Small intestine (tissue), 7 donors: Measurements from ENCODE around the gene KIRREL3. TPM values are rescaled to one million over a fixed set of nuclear protein-coding genes. Genes with fewer than 3 reads are reported as not detected.

Source experiments
- DNase-seq, 2 donors: peaks; one replicate each; pipeline versions ENCODE4 v3.0.0 to v3.0.0-alpha.2; 2013
- FAIRE-seq: peaks from 2 replicates; lab custom pipeline; 2012; peaks lifted over from hg19 to GRCh38; lab: Jason Lieb, UNC
- H3K27ac ChIP-seq, 3 donors: one replicate each; pipeline ENCODE4 v1.5.1; 2013; ENCODE audit warnings: low read length in 2 of 3, mild to moderate bottlenecking in 2 of 3, control low read depth in 1 of 3, inconsistent platforms in 1 of 3, low read depth in 1 of 3, moderate library complexity in 1 of 3
- H3K27me3 ChIP-seq, 3 donors: one replicate each; pipeline ENCODE4 v1.6.1; 2013; ENCODE audit warnings: low read length in 3 of 3, inconsistent platforms in 1 of 3; ENCODE audit not compliant: control insufficient read depth in 3 of 3, insufficient read depth in 3 of 3
- H3K36me3 ChIP-seq, 3 donors: one replicate each; pipeline ENCODE4 v1.6.1; 2013; ENCODE audit warnings: low read length in 3 of 3, inconsistent platforms in 1 of 3, low read depth in 1 of 3, mild to moderate bottlenecking in 1 of 3, moderate library complexity in 1 of 3; ENCODE audit not compliant: control insufficient read depth in 3 of 3, insufficient read depth in 2 of 3
- H3K4me1 ChIP-seq, 3 donors: one replicate each; pipeline ENCODE4 v1.6.1; 2013; ENCODE audit warnings: low read length in 2 of 3, inconsistent platforms in 1 of 3, low read depth in 1 of 3, mild to moderate bottlenecking in 1 of 3, moderate library complexity in 1 of 3; ENCODE audit not compliant: control insufficient read depth in 3 of 3, insufficient read depth in 2 of 3
- H3K4me3 ChIP-seq, 3 donors: one replicate each; pipeline ENCODE4 v1.5.1; 2013; ENCODE audit warnings: low read length in 3 of 3, control low read depth in 1 of 3, inconsistent platforms in 1 of 3, low read depth in 1 of 3, mild to moderate bottlenecking in 1 of 3, moderate library complexity in 1 of 3
- H3K9me3 ChIP-seq, 2 donors: one replicate each; pipeline ENCODE4 v1.6.1; 2013; ENCODE audit warnings: low read depth in 1 of 2, low read length in 1 of 2; ENCODE audit not compliant: control insufficient read depth in 2 of 2, insufficient read depth in 1 of 2
- WGBS, 3 donors: extraction: QIAGEN DNeasy Blood & Tissue Kit; methylation state at CpG; one replicate each; pipeline ENCODE4 v1.1.7; 2013; 5-methylcytosine and 5-hydroxymethylcytosine counted together
- polyA plus RNA-seq, 4 donors: library from polyadenylated mRNA; stranded (reverse) in 3 of 4; unstranded in 1 of 4; fragments of 200-250 nt in 3 of 4; fragments of 120-200 nt in 1 of 4; gene quantifications; one replicate each; pipeline versions ENCODE4 v1.2.1 to v1.2.3, GENCODE V29; 2013
- donor health status: healthy with polysubstance abuse.
- donor health status: control.
- donor health status: control.
- donor health status: Bipolar disorder and iron deficiency.
- donor health status: healthy.

The KIRREL3 gene
- polyA plus RNA-seq, 4 donors: 0.18 to 0.61 TPM; not detected in 2

GRCh38 chr11:126891556-126892217, 108.9 kb downstream of the KIRREL3 start:
- Histone ChIP-seq H3K27me3 (no peaks in the 10 kb centered on the region), H3K36me3 (no peaks in the 10 kb centered on the region), H3K4me3 (no peak overlapping the region), H3K9me3 (no peaks in the 10 kb centered on the region), H3K27ac (no peak overlapping the region), H3K4me1 (no peaks in the 10 kb centered on the region)
- no peak for DNase-seq
- FAIRE-seq: no peak
- WGBS, 3 donors: 53 to 65% (median 59%) methylated on average over 4 of the region's 4 CpGs

DNA sequence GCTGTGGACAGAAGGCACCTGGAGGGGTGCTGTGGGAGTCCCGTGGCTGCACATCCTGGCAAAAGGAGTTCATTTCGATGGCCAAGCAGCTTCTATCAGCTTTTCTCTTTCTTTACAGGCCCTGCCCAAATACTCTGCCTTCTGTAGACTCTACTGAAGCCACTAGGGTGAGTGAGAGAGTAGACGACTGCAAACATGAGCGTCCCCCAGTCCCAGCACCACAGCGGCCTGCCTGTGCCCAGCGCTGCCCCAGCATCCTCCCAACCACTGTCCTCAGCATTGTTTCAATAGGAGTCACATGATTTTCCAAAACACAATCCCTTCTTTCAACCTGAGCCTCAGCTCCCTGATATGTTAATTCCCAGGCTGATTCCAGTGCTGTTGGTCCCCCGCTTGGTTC, 110.0 kb downstream of the KIRREL3 start:
- H3K9me3 ChIP-seq: no peaks in the 10 kb centered on the region
- no peaks in the 10 kb centered on the region for H3K4me1 ChIP-seq
- no peak overlapping the region for H3K27ac ChIP-seq
- no peaks in the 10 kb centered on the region for H3K36me3 ChIP-seq
- H3K4me3 ChIP-seq: no peak overlapping the region
- WGBS, 3 donors: 52 to 68% (median 61%) methylated on average over 7 of the region's 7 CpGs
- no peaks in the 10 kb centered on the region for H3K27me3 ChIP-seq
- no peak for DNase-seq
- FAIRE-seq: no peak

DNA sequence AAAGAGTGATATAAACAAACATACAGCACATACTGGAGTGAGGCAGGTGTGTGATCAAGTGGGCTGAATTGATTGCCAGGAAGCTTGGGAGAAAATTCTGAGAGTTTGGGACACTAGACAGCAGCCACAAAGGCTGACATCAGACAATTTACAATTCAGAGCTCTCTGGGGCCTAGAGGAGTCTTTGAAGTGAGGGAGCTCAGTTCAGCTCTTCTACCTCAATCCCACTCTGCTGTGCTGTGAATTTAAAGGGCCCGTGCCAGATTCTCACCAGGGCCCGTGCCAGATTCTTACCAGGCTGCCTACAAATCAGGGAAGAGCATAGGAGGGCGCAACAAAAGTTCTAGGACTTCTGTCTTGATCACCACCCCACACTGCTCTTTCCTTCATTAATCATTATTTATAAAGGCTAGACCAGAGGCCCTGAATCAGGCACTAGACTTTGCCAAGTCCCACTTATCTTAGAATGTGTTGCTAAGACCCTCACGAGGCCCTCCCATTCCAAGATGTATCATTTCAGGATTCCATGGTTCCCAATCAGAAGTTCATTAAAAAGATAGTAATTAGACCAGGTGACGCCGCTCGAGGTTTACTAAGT, 112.4 kb downstream of the KIRREL3 start:
- no peak overlapping the region for H3K27ac ChIP-seq
- no peaks in the 10 kb centered on the region for H3K9me3 ChIP-seq
- 67 to 76% (median 69%) methylated on average over 7 of the region's 7 CpGs for WGBS, 3 donors
- FAIRE-seq: no peak
- no peak for DNase-seq
- no peaks in the 10 kb centered on the region for H3K27me3 ChIP-seq
- no peaks in the 10 kb centered on the region for H3K36me3 ChIP-seq
- H3K4me1 ChIP-seq: no peaks in the 10 kb centered on the region
- H3K4me3 ChIP-seq: no peak overlapping the region

DNA sequence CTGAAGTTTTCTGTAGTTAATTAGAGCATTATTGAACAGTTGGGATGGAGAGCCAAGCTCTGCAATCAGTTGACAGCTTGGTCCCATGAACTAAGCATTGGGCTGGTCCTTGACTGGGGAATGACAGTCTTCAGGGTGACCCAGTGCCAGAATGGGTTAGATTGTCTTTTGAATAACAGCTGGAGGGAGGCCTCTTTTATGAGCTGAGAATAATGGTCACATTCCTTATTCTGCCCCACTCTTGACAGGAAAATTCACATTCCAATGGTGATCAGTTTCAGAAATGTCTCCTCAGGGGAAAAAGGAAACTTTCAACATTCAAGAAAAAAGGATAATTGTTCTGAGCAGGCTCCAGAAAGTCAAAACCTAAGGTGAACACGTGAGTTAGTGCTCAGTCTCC, 113.9 kb downstream of the KIRREL3 start:
- Histone ChIP-seq H3K4me1 (no peaks in the 10 kb centered on the region), H3K9me3 (no peaks in the 10 kb centered on the region), H3K27ac (no peak overlapping the region), H3K36me3 (no peaks in the 10 kb centered on the region), H3K27me3 (no peaks in the 10 kb centered on the region), H3K4me3 (no peak overlapping the region)
- DNase-seq: no peak
- WGBS, 3 donors: 19 to 50% (median 28%) methylated on average over 1 of the region's 1 CpG
- FAIRE-seq: no peak

DNA sequence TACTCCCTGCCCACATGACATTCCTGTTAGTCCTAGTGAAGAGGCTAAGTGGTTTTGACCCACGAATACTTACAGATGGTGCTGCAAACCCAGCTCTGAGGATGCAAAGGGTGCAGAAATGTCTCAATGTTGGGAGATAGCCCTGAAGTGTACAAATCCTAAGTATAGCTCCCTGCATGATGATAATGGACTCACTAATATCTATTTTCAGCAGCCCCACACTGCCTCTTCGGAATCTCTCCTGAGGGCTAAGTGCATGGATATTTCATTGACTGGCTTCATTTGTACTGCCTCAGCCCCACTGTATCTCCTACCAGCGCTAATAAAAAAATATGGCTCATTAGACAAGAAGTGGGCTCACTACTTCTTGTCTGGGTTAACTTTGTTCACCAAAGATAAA, 114.5 kb downstream of the KIRREL3 start:
- no peak overlapping the region for H3K27ac ChIP-seq
- WGBS, 3 donors: 71 to 85% (median 78%) methylated on average over 3 of the region's 3 CpGs
- no peaks in the 10 kb centered on the region for H3K4me1 ChIP-seq
- DNase-seq (no peak), FAIRE-seq (no peak)
- H3K9me3 ChIP-seq: no peaks in the 10 kb centered on the region
- H3K36me3 ChIP-seq: no peaks in the 10 kb centered on the region
- H3K4me3 ChIP-seq: no peak overlapping the region
- H3K27me3 ChIP-seq: no peaks in the 10 kb centered on the region

DNA sequence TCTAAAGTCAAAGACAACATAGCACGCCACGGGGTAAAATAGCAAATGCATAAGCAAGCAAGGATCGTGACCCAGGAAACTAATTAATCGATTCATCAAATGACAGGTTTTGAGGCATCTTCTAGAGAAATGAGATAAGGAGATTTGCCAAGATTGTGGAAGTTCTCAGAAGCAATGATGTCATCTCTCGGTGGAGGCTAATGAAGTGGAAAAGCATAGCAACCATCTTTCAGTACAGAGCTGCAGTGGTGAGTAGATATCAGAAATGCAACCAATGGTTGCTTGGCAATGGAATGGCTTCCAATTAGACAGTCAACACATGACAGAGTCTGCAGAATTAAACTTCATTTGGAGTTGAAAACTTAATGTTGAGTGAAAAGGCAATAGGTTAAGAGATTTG, 116.0 kb downstream of the KIRREL3 start:
- WGBS, 3 donors: 66 to 70% (median 69%) methylated on average over 5 of the region's 5 CpGs
- Histone ChIP-seq H3K4me1 (no peaks in the 10 kb centered on the region), H3K27ac (no peak overlapping the region), H3K4me3 (no peak overlapping the region), H3K36me3 (no peaks in the 10 kb centered on the region), H3K9me3 (no peaks in the 10 kb centered on the region), H3K27me3 (no peaks in the 10 kb centered on the region)
- no peak for DNase-seq
- no peak for FAIRE-seq

DNA sequence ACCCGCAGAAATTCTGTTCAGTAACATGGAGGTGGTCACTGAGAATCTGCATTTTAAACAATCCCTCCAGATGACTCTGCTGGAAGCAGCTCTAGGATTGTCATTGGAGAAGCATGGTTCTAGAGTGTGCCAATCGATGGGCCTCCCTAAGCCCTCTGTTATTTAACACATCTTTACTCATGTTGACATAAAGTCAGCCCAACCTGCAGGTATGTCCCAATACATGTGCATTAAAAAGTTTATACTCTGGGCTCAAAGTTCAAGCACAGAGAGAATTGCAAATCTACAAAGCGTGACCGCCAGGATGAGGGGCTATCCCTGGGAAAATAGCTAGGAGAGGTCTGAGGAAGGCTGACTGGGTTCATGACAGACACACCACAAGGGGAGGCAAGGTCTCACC, 116.4 kb downstream of the KIRREL3 start:
- Histone ChIP-seq H3K4me1 (no peaks in the 10 kb centered on the region), H3K27me3 (no peaks in the 10 kb centered on the region), H3K36me3 (no peaks in the 10 kb centered on the region), H3K4me3 (no peak overlapping the region), H3K9me3 (no peaks in the 10 kb centered on the region), H3K27ac (no peak overlapping the region)
- peak in 1 of 2 donors; percentile 11 for DNase-seq
- no peak for FAIRE-seq
- 55 to 63% (median 59%) methylated on average over 4 of the region's 4 CpGs for WGBS, 3 donors

GRCh38 chr11:126880872-126881271, 119.7 kb downstream of the KIRREL3 start:
- Histone ChIP-seq H3K27ac (no peak overlapping the region), H3K27me3 (no peaks in the 10 kb centered on the region), H3K4me1 (no peaks in the 10 kb centered on the region), H3K36me3 (no peaks in the 10 kb centered on the region), H3K4me3 (no peak overlapping the region), H3K9me3 (no peaks in the 10 kb centered on the region)
- DNase-seq (no peak), FAIRE-seq (no peak)
- WGBS, 3 donors: 35 to 51% (median 41%) methylated on average over 5 of the region's 5 CpGs

DNA sequence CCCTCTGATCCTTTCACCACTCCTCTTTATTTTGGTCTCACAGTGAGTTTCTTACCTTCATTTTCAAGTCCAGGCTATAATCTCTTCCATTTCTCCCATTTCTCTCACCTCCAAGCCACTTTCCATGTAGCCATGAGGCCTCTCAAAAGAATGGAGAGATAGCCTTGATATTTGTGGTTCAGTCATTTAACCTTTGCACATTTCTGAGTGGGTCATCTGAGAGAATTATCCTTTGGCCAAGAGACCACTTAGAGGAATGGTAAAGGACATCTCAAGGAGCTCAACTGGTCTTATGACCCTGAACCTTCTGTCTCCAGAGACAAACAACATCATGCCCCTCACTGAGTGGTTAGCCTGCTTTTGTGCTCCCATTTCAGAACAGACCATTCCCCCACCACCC, 121.1 kb downstream of the KIRREL3 start:
- Histone ChIP-seq H3K27me3 (peaks cover 0 to 1% (median 0%) of the 10 kb centered on the region in 3 donors), H3K4me1 (no peaks in the 10 kb centered on the region), H3K9me3 (no peaks in the 10 kb centered on the region), H3K36me3 (no peaks in the 10 kb centered on the region), H3K4me3 (no peak overlapping the region), H3K27ac (no peak overlapping the region)
- no peak for FAIRE-seq
- no peak for DNase-seq
